HG02610 (cell line): ENCODE data around the gene RAD51C.
"Not testable (repeated sequence)": the region's sequence is repeated elsewhere in the genome, so short reads cannot be mapped to it uniquely, and the experiment has no call there.

Experiments used
- ATAC-seq: cut with Tn5 transposase; IDR thresholded peaks from one replicate; pipeline ENCODE4 v1.9.1; 2021; ENCODE audit warnings: mild to moderate bottlenecking, moderate library complexity; ENCODE audit not compliant: unreplicated experiment

RAD51C gene

DNA sequence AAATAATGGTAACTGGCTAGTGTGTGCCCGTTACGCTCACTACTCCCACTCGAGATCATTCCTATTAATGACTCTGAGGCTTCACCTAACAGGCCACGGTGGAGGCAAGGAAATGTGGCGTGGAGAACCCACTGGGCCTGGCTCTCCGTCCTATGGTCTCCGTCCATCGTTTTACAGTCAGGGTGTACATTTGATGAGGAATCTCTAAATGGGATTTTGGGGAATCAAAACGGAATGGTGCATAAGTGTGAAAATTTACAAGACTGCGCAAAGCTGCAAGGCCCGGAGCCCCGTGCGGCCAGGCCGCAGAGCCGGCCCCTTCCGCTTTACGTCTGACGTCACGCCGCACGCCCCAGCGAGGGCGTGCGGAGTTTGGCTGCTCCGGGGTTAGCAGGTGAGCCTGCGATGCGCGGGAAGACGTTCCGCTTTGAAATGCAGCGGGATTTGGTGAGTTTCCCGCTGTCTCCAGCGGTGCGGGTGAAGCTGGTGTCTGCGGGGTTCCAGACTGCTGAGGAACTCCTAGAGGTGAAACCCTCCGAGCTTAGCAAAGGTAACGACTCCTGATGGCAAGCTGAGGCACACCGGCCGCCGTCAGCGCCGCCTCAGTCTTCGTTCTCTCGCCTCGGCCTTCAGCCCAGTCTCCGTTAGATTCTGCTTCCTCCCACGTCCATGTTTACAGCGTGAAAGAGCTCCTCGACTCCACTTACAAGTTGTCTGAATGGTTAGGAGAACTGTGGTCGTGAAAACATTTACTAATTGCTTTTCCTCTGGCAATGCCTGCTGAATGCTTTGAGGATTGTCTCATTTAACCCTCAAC, at the start of gene RAD51C:
Gene RAD51C, plus strand, starts transcription at position 364 of the 817 bp plus-strand sequence. Its CDS starts 42 bp downstream, at position 406.
- ATAC-seq = peak; percentile 94

DNA sequence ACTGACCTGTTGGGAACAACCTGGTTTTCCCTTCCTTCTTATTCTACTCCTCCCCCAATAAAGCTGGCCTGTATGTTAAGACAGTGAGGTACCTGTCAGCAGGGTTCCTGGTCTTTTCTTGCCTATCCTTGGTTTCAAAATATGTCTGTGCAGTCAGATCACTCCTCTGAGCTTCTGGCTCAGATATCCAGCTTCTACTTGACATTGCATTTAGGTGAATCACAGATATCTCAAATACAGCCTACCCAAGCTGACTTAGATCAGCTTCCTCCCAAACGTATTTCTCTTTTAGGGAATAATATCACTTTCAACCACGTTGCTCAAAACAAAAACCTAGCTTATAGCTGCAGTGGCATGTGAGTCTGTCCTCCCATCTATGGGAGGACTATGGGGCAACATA, 49.3 kb upstream of the RAD51C start:
- no peak for ATAC-seq

DNA sequence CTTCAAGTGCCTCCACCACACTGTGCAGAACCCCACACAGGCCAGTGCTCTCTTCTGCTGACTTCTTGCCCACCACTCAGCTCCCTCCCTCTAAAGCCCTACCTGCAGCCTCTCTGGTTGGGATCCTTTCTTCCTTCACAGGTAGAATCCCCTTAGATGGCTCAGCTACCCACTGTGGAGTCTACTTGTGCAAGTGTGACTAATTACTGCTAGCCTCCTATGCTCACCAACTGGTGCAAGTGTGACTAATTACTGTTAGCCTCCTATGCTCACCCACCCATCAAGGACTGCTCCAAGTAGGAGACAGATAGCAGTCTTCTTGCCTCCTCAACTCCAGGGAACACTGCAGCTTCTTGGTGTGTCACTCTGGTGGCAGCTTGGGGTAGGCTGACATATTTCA, 44.2 kb upstream of the RAD51C start:
- no peak for ATAC-seq

DNA sequence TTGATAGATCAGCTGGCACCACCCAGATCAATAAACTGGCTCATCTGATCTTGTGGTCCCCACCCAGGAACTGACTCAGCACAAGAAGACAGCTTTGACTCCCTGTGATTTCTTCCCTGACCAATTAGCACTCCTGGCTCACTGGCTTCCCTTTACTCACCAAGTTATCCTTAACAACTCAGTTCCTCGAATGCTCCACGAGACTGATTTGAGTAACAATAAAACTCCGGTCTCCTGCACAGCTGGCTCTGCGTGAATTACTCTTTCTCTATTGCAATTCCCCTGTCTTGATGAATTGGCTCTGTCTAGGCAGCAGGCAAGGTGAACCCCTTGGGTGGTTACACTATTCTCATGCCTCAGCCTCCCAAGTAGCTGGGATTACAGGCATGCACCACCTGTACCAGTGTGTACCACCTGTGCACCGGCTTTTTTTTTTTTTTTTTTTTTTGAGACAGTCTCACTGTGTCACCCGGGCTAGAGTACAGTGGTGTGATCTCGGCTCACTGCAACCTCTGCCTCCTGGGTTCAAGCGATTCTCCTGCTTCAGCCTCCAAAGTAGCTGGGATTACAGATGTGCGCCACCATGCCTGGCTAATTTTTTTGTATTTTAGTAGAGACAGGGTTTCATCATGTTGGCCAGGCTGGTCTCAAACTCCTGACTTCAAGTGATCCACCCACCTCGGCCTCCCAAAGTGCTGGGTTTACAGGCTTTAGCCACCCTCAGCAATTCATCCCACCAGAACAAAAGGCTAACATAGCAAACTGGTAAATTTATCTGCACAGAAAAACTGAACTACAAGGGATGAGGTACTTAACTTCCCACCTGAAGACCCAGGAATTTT, 34.2 kb upstream of the RAD51C start:
- ATAC-seq = not testable (repeated sequence)

DNA sequence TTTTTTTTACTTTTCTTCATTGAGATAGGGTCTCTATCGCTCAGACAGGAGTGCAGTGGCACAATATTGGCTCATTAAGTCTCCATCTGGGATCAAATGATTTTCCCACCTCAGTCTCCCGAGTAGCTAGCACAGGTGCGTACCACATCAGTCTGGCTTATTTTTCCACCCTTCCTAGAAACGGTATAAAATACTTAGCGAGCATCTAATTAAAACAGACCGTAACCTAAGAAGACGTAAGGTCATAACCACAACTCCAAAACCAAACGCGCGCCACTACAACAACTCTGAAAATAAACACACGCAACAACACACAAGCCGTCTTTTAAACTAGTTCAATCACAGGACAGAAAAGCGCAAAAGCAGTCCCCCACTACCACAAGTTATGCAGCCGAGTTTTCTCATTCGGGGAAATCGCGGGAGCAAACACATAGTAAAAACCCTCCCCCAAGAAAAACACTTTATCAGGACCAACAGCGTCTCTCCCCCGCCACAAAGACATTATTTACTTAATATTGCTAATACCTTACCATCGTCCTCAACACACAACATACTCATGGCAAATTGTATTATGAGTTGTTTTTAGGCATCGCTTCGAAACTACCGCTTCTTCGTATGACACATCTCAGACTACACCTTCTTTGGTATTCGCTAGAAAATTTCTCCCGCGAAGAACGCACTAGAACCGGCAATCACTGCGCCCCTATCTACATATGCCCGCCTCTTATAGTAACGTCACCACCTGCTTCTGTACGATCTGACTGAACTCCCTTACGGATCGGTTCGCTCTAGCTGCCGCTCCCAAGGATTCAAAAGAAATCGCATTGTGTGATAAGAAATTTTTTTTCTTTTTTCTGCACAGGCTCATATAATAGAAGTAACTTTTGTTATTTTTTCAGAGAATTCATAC, 33.3 kb upstream of the RAD51C start:
- ATAC-seq = peak; percentile 77

DNA sequence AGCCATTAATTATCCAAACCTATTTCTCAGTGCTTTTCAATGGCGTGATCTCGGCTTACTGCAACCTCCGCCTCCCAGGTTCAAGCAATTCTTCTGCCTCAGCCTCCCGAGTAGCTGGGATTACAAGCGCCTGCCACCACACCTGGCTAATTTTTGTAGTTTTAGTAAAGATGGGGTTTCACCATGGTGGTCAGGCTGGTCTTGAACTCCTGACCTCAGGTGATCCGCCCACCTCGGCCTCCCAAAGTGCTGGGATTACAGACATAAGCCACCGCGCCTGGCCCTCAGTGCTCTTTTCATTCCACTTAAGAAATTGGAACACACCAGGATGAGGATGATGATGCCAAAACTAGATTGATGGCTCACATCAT, 32.7 kb upstream of the RAD51C start:
- ATAC-seq = not testable (repeated sequence)

DNA sequence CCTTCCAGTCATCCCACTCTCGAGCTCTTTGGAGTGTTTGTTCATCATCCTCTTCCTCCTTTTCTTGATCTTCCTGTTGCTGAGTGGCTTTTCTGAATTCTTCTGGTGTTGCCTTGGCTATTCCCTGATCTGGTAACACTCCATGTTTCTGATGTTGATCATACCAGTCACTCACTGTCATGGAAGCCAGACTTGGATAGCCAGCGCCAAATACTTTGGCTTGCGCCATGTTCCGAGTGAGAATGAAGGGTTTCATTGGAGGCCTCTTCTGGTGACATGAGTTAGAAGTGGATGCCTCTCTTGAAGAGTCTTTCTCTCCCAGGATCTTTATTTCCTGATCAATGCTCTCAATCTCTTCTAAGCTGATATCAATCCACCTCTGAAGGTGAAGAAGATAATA, 31.8 kb upstream of the RAD51C start:
- ATAC-seq = no peak

DNA sequence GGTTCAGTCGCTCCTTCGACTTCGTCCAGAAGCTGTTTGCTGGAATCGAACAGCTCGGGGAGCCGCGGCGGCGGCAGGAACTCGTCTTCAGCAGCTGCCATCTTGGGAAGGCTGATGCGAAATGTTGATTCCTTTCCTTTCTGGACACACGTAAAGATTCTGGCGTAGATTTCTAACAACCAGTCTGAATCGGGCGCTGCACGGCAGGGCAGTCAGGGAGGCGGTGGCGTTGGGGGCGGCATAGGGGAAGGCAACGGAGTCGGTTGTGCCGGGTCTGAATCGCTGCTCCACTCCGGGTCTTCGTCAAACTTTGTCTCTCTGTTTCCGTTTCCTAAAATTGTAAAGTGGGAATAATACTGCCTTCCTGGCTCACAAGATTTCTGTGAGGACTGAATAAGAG, 30.9 kb upstream of the RAD51C start:
- ATAC-seq = no peak

DNA sequence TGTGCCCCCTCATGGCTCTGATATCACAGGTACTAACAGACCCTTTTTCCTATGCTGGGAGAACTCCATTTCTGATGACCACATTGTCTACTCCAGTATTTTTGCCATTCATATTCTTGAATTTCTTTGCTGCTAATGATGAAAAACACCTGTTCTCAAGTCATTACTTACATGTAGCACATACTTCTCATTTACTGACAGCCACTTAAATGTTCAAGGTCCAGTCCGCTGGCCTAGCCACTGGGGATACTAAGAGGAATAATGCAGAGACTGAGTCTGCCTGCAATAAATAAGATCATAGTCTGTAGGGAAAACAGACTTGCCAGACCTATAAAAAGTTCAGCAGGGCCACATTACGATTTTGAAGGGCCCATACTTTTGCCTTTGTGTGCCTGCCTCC, 28.1 kb upstream of the RAD51C start:
- ATAC-seq = no peak

DNA sequence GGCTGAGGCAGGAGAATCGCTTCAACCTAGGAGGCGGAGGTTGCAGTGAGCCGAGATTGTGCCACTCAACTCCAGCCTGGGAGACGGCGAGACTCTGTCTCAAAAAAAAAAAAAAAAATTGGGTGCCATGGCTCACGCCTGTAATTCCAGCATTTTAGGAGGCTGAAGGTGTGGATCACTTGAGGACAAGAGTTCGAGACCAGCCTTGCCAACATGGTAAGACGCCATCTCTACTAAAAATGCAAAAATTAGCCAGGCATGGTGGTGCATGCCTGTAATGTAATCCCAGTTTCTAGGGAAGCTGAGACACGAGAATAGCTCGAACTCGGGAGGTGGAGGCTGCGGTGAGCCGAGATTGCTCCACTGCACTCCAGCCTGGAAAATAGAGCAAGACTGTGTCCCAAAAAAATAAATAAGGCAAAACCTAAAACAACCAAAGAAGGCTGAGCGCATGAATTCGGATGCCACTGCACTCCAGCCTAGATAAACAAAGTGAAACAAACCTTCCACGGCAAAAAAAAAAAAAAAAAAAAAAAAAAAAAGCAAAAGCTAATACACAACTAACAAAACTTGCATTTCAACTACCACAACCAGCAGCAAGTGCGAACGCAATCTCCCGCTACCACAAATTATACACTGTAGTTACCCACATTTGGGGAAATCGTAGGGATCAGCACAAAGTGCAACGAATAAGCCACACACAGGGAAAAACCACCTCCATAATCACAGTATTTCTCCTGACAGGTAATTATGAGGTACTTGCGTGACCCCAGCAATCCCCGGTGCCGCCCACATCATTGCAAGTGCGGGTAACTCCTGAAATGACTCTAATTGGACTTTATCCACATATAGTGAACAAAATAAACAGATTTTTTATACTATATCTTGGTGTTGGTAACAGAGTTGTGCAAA, 26.2 kb upstream of the RAD51C start:
- no peak for ATAC-seq

DNA sequence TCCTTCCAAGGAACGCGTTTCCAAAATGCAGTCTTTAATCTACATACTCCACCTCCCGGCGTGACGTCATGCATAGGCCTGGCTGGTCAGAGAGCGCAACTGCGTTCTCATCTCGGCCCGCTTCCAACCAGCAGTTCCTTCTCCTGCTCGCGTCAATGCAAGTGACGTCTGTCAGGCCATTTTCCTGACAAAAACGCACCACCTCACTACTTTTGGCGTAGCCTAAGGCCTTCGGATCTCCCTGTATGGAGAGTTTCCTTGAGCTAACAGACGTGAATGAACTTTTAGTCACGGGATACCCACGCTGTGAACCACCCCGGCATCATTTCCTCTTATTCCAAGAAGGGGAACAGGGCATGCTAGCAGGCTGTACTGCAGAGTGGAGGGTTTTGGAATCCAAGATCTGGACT, 25.5 kb upstream of the RAD51C start:
- ATAC-seq = no peak

DNA sequence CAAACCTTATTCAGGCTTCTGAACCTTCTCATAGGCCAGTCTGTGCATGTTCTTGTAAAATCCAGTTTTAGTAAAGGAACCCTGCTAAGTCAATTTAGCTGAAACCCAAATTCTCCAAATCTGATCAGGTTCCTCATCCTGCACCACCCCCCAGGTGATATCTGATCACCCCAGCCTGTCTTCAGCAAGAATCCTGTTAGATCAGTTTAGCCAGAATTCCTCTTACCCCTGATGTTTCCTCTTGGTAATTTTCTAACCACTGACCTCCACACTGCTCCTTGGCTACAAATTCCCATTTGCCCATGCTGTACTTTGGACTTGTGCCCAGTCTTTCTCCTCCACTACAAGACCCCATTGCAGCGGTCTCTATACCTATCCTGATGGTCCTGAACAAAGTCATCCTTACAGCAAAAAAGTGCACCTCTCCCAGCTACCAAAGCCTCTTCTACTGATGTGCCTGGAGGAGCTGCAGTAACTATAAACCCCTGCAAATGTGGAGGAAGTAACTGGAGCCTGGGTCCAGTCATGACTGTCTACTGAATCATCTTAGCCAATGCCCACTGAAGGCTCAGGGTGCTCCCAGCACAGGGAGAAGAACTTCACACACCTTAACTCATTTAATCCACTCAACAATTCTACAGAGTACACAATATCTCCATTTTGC, 24.3 kb upstream of the RAD51C start:
- no peak for ATAC-seq

DNA sequence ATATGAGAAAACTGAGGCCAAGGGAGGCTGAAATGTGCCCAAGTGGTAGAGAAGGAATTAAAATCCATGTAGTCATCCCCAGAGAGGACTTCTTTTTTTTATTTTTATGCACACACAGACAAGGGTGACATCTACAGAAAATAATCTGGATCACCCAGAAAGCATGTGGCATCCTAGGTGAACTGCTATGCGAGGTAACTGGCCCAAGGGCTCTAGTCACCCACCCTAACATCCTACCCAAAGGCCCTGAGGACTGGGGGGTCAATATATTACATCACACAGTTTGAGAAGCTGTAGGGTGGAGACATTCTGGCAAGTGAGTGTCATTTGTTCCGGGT, 23.8 kb upstream of the RAD51C start:
- no peak for ATAC-seq

DNA sequence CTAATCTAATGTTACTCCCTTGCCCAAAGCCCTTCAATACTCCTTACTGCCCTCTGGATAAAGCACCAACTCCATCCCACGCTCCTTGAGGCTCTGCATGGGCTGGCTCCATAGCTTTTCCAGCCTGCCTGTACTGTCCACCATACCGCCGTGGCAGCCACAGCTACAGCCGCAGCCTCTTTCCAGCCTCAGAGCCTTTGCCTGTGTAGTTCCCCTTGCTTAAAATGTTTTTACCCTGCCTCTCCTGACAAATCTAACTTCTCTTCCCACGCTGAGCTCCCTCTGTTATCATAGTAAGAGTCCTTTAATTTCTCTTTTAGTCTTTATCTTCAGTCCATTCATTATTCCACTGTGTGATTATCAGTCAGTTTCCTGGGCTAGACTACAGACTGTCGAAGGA, 22.5 kb upstream of the RAD51C start:
- ATAC-seq = no peak

DNA sequence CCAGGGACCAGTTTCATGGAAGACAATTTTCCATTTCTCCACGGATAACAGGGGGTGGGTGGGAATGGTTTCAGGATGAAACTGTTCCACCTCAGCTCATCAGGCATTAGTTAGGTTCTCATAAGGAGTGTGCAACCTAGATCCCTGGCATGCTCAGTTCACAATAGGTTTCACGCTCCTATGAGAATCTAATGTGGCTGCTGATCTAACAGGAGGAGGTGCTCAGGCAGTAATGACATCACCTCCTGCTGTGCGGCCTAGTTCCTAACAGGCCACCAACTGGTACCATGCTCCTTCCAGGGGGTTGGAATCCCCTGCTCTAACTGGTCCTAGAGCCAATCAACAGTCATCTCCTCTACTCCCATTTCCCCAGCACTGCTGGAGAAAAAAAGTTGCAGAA, 20.4 kb upstream of the RAD51C start:
- no peak for ATAC-seq

DNA sequence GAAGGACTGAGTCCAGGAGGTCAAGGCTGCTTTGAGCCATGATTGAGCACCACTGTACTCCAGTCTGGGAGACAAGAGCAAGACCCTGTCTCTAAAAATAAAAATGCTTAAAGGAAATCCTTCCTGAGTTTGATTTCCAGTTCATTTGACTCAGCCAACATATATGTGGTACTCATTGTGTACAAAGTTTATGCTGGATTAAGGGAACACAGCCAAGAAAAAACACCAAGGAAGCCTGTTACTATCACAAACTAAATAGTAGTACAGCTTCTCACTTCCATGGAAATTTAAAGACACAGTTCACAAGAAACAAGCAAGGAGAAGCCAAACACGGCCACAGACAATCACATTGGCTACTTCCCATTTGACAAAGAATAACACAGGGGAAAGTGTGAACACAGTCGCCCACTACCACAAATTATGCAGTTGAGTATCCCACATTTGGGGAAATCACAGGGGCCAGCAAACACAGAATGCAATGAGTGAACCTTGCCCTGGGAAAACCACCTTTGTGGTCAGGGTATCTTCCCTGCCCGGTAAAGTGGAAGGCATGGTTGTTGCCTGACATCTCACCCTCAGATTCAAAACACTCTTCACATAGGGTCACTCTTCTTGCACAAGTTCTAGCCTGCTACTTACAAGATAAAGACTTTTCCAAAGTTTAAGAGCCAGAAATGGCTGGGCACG, 15.1 kb upstream of the RAD51C start:
- ATAC-seq = peak; percentile 57

DNA sequence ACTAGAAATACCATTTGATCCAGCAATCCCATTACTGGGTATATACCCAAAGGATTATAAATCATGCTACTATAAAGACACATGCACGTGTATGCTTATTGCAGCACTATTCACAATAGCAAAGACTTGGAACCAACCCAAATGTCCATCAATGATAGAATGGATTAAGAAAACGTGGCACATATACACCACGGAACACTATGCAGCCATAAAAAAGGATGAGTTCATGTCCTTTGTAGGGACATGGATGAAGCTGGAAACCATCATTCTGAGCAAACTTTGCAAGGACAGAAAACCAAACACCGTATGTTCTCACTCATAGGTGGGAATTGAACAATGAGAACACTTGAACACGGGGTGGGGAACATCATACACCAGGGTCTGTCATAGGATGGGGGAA, 14.1 kb upstream of the RAD51C start:
- ATAC-seq = not testable (repeated sequence)

DNA sequence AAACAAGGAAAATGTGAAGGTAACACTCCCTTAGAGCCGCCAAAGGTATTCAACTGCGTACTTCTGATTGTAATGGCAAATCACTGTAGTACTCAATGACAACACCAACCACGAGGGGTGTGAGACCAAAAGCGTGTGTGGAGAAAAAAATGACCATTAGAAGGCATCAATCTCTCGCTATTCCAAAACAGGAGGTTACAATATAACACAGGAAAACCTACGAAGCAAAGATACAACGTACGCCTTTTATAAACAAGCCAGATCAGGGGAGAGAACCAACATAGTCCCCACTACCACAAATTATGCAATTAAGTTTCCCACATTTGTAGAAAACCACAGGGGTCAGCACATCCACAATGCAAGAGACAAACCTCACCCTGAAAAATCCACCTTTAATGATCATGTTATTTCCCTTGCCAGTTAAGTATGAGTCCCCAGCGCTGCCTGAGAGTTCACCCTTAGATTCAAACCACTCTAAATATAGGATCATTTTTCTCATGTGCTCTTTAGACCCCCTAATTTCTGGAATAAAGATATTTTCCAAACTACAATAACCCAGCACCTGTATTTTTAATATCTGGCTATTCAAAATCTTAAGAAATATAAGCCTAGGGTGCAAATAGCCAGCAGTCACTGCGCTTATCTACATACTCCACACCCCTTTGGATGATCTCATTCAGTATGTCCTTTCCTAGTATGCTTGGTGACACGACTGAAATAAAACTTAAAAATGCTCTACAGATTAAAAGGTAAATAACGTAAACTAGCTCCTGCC, 13.0 kb upstream of the RAD51C start:
- no peak for ATAC-seq
